GM12878 (cell line): Measurements from ENCODE around the gene ACADL.

Source experiments
- BCL3 ChIP-seq: IDR thresholded peaks from 2 replicates; pipeline ENCODE4 v1.6.1; 2011; ENCODE audit warnings: borderline replicate concordance, low read depth, mild to moderate bottlenecking, moderate library complexity, low read length; ENCODE audit not compliant: insufficient read depth, poor library complexity, severe bottlenecking
- CTCF ChIP-seq, 3 experiments: IDR thresholded peaks in 2 of 3; conservative IDR thresholded peaks in 1 of 3; 2 replicates each; pipeline ENCODE4 v1.5.1; 2011; ENCODE audit warnings: low read depth in 3 of 3, low read length in 3 of 3, mild to moderate bottlenecking in 3 of 3, control low read depth in 2 of 3, moderate library complexity in 2 of 3, inconsistent platforms in 1 of 3, mixed read lengths in 1 of 3; ENCODE audit not compliant: control insufficient read depth in 2 of 3, insufficient read depth in 1 of 3; ENCODE audit errors: extremely low read depth in 1 of 3
- POLR2A ChIP-seq: IDR thresholded peaks from 2 replicates; pipeline ENCODE4 v1.6.1; 2011; ENCODE audit warnings: low read depth, mild to moderate bottlenecking, low read length
- SUZ12 ChIP-seq: fragments of 200-600 bp; sonication (generic); IDR thresholded peaks from one replicate; pipeline ENCODE4 v1.6.1; 2018; ENCODE audit warnings: antibody characterized with exemption, mild to moderate bottlenecking; ENCODE audit not compliant: unreplicated experiment
- TF ChIP-seq, protein P1 (sequence below): IDR thresholded peaks from 2 replicates; pipeline ENCODE4 v1.6.1; 2012; ENCODE audit warnings: mild to moderate bottlenecking, low read depth, low read length

DNA sequence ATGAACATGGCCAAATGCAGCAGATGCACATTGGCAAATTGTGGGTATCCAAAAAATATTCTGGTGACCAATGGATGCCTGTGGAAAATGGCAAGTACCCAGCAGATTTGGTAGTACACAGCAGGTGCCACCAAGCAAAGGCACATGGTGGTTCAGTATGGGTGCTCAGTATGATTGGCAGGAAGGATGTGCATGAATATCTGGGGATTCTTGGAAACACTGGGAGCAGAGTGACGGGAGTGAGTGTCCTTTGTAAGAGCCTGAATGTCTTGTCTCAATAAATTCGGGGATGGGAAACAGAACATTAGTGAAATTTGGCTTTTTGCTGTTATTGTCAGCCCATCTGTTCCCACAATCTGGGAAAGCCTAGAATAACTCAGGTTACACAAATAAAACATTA lies 36.8 kb upstream of the ACADL start:
- TF ChIP-seq CTCF (IDR thresholded peaks at IDR 0.05 in 2 of 3, conservative IDR thresholded peaks at IDR 0.05 in 1 of 3; ENCODE audit: control insufficient read depth in 2 of 3, extremely low read depth in 1 of 3, insufficient read depth in 1 of 3, low read depth in 3 of 3, low read length in 3 of 3), result no peak
- TF ChIP-seq BCL3, result no peak
- TF ChIP-seq SUZ12, result no peak
- TF ChIP-seq, protein P1, sequence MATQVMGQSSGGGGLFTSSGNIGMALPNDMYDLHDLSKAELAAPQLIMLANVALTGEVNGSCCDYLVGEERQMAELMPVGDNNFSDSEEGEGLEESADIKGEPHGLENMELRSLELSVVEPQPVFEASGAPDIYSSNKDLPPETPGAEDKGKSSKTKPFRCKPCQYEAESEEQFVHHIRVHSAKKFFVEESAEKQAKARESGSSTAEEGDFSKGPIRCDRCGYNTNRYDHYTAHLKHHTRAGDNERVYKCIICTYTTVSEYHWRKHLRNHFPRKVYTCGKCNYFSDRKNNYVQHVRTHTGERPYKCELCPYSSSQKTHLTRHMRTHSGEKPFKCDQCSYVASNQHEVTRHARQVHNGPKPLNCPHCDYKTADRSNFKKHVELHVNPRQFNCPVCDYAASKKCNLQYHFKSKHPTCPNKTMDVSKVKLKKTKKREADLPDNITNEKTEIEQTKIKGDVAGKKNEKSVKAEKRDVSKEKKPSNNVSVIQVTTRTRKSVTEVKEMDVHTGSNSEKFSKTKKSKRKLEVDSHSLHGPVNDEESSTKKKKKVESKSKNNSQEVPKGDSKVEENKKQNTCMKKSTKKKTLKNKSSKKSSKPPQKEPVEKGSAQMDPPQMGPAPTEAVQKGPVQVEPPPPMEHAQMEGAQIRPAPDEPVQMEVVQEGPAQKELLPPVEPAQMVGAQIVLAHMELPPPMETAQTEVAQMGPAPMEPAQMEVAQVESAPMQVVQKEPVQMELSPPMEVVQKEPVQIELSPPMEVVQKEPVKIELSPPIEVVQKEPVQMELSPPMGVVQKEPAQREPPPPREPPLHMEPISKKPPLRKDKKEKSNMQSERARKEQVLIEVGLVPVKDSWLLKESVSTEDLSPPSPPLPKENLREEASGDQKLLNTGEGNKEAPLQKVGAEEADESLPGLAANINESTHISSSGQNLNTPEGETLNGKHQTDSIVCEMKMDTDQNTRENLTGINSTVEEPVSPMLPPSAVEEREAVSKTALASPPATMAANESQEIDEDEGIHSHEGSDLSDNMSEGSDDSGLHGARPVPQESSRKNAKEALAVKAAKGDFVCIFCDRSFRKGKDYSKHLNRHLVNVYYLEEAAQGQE, result no peak
- no peak for TF ChIP-seq POLR2A
